Measurements from ENCODE around the gene PLAU.

DNA sequence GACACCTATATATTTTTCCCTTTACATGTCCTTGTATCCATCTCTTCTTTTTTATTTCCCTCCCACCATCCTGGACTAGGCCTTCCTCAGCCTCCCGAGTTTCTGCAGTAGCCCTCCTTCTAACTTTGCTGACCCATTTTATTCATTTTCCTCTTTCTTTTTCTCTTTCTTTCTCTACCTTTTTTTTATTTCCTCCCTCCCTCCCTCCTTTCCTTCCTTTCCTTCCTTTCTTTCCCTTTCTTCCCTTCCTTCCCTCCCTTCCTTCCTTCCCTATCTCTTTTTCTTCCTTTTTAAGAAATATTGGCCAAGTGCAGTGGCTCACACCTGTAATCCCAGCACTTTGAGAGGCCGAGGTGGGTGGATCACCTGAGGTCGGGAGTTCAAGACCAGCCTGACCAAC lies 26.9 kb upstream of the PLAU start:
- TF ChIP-seq EZH2 (optimal IDR thresholded peaks at IDR 0.05; ENCODE audit: low read depth, low read length), result no peak
- TF ChIP-seq, protein P1, sequence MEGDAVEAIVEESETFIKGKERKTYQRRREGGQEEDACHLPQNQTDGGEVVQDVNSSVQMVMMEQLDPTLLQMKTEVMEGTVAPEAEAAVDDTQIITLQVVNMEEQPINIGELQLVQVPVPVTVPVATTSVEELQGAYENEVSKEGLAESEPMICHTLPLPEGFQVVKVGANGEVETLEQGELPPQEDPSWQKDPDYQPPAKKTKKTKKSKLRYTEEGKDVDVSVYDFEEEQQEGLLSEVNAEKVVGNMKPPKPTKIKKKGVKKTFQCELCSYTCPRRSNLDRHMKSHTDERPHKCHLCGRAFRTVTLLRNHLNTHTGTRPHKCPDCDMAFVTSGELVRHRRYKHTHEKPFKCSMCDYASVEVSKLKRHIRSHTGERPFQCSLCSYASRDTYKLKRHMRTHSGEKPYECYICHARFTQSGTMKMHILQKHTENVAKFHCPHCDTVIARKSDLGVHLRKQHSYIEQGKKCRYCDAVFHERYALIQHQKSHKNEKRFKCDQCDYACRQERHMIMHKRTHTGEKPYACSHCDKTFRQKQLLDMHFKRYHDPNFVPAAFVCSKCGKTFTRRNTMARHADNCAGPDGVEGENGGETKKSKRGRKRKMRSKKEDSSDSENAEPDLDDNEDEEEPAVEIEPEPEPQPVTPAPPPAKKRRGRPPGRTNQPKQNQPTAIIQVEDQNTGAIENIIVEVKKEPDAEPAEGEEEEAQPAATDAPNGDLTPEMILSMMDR (IDR thresholded peaks at IDR 0.05; ENCODE audit: low read length), result no peak

Data from MM.1S (cell line).